Measurements from ENCODE around the gene AMMECR1.
"Not testable (repeated sequence)": the region's sequence is repeated elsewhere in the genome, so short reads cannot be mapped to it uniquely, and the experiment has no call there.

AMMECR1 gene

GRCh38 chrX:110162131-110162530 is 155.8 kb downstream of the AMMECR1 start:
- no peak for DNase-seq

DNA sequence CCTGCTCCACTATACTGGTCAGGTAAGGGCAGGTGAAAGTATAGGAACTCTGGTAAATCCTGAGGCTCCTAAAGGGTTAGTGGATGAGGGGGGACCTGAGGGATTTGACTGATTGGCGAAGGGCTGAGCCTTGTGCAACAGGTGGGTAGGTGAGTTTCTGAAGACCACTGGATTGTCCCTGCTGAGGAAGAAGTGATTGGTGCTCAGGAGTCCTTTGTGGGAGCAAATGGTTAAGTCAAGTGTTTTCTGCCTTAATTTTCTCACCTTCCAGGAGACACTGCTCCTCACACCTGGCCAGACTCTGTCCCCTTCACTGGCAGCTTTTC is 156.6 kb downstream of the AMMECR1 start:
- no peak for DNase-seq

DNA sequence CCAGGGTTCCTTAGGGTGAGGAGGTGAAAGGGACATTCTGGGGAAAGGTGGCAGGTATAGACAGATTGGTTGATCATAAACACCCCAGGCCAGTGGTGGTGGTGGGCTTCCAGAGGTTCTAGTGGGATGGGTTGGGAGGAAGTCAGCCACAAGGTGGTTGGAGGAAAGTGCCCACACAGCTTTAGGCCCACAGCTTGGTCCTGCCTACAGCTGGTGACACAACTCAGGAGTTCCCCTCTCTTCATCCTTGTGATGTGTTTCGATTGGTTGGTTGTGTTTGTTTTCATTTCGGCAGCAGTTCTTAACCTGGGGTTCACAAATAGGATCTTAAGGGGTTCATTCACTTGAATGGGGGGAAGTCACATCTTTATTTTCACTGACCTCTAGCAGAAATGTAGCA is 158.0 kb downstream of the AMMECR1 start:
- no peak for DNase-seq

DNA sequence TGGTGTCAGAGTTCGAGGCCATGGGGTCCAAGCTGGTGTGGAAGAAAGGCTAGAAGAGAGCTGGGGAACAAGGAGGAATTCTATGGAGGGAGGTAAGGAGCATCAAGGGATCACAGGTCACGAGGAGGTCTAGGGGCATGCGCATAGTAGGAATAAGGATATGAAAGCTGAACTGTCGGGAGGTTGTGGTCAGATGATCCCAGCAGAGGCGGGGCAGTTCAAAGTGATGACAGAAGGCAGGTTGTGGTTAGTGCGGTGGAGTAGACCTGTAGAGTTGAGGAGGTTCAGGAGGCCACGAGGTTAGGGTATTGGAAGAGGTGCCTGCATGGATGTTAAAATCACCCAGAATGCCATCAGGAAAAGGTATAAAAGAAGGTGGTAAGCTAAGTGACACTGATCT is 158.7 kb downstream of the AMMECR1 start:
- DNase-seq: no peak

DNA sequence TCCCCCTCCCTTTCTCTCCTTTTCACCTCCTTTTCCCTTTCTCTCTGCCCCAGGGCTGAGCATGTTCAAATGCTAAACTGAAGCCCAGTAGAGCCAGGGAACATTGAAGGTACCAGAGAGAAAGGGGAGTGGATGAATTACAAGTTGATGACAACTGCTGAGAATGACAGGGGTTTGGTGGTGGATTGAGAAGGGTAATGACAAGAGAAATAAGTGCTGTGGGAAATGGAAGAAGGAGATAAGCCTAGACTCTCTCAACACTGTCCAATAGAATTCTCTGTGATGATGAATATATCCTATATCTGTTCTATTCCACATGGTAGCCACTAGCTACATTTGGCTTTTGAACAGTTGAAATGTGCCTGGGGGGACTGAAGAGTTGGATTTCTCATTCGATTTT is 160.4 kb downstream of the AMMECR1 start:
- no peak for DNase-seq

DNA sequence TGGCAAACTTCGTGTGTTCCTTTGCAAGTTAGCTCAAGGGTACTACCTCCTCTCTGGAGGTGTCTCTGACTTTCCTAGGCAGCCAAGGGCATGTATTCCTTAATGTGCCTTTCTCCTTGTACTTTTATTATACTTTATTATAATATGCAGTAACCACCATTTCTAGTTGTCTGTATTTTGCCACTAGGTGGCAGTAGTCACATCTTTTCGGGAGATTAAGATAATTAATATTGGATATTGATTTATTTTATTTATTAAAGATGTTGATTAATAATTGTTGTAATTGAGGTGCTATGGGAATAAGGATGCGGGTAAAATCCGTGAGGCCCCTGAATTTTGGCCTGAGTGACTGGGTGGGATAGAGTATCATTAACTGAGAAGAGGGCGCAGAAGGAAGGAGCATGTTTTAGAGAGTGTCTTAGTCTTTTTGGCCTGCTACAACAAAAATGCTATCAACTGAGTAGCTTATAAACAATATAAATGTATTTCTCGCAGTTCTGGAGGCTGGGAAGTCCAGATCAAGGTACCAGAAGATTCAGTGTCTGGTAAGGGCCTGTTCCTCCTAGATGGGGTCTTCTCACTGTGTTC is 161.6 kb downstream of the AMMECR1 start:
- DNase-seq: peak in 1 of 2 experiments; percentile 1

DNA sequence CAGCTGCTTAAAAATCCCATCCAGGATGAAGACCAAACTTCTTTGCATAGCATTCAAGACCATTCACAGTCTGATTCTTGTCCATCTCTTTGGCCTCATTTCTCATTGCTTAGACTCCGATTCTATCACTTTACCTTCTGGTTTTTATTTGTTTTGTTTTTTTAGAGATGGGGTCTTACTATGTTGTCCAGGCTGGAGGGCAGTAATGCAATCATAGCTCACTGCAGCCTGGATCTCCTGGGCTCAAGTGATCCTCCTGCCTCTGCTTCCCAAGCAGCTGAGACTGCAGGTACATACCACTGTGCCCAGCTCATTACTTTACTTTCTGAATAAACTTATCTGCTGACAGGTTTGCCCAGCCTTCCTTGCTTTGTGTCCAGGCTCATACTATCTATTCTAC is 162.1 kb downstream of the AMMECR1 start:
- no peak for DNase-seq

- not testable (repeated sequence) for DNase-seq
Measured at GRCh38 chrX:110154328-110154727, 163.6 kb downstream of the AMMECR1 start.

- DNase-seq: no peak
Measured at GRCh38 chrX:110153896-110154295, 164.0 kb downstream of the AMMECR1 start.

GRCh38 chrX:110153244-110153643 is 164.6 kb downstream of the AMMECR1 start:
- no peak for DNase-seq

- DNase-seq: no peak
Measured at GRCh38 chrX:110146521-110146920, 171.4 kb downstream of the AMMECR1 start.

DNA sequence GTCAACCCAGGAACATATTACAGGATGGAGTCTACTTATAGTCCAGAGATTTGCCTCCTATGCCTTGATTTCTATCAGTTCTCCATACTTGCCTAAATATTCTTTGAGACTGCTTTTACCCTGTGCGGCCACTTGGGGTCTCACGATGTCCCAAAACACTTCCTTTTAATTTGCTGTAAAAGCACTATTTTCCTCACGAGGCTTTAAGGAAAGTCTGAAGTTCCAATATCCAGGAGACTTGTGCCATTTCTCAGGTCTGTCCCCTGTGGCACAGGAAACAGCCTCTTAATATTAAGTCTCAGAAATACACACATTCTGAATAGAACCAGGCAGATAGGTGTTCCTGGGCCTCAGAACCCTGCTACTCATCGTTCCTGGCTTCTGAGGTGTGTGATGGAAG is 172.0 kb downstream of the AMMECR1 start:
- DNase-seq: peak in 1 of 2 experiments; percentile 3

DNA sequence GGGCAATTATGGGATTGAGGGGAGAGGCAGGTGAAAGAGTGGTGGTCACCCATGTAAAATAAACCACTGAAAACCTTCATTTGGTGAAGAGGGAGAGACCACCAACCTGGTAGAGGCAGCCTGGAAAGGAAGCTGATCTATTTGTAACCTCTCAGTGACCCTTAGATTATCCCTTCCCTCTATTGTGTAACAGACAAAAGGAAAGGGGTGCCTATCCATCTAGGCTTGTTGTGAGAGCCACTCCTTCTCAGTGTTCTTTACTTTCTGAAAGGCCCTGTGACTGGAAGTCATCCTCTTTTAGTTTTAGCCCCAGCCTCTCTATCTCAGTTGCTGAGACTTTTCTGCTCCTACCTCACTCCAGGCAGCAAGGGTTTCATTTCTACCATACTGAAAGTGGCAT is 172.6 kb downstream of the AMMECR1 start:
- DNase-seq: no peak

Measured in SW 1271 (cell line).